WTC11 (cell line): ENCODE measurements around the gene SNX6. TPM values are rescaled to one million over a fixed set of nuclear protein-coding genes. Genes with fewer than 3 reads are reported as not detected.
A peak's percentile ranks its signal among the peaks of the same experiment; 100 is the strongest.

Experiments used
- ATAC-seq: fragments of 200-7000 bp; cut with Tn5 transposase; 2 replicates; pipeline ENCODE4 v1.10.0; 2021; ENCODE audit warnings: mild to moderate bottlenecking, moderate library complexity
- CTCF ChIA-PET: fragments of 300-600 bp; sonication (Branson Sonifier 250); formaldehyde crosslinking; loops from one replicate; lab custom pipeline; 2021; ENCODE audit warnings: antibody characterized with exemption; lab: Charles Lee
- POLR2A ChIA-PET: fragments of 350-600 bp; sonication (Branson Sonifier 250); formaldehyde crosslinking; loops from one replicate; lab custom pipeline; 2021; ENCODE audit warnings: antibody characterized with exemption; lab: Charles Lee
- DNase-seq: peaks from one replicate; pipeline ENCODE4 v3.0.0; 2021; ENCODE audit warnings: low spot score
- H3K27ac Mint-ChIP-seq: 2 replicates; pipeline ENCODE4 v1.8.0; 2021; ENCODE audit warnings: mixed read lengths
- H3K27me3 Mint-ChIP-seq: 2 replicates; pipeline ENCODE4 v1.8.0; 2021; ENCODE audit warnings: low read depth, mild to moderate bottlenecking, moderate library complexity, mixed read lengths
- H3K36me3 Mint-ChIP-seq: 2 replicates; pipeline ENCODE4 v1.8.0; 2021; ENCODE audit warnings: mixed read lengths
- H3K4me1 Mint-ChIP-seq: 2 replicates; pipeline ENCODE4 v1.8.0; 2022; ENCODE audit warnings: mixed read lengths
- H3K4me3 Mint-ChIP-seq: 2 replicates; pipeline ENCODE4 v1.8.0; 2021; ENCODE audit warnings: mild to moderate bottlenecking, moderate library complexity, mixed read lengths
- H3K9me3 Mint-ChIP-seq: 2 replicates; pipeline ENCODE4 v1.8.0; 2021; ENCODE audit warnings: mixed read lengths
- ATF2 ChIP-seq: sonication (generic); formaldehyde crosslinking; IDR thresholded peaks from 2 replicates; pipeline ENCODE4 v1.8.1; 2022; ENCODE audit warnings: low read depth, missing genetic modification reagents, borderline replicate concordance
- CREM ChIP-seq: sonication (generic); formaldehyde crosslinking; IDR thresholded peaks from 2 replicates; pipeline ENCODE4 v1.8.1; 2022; ENCODE audit warnings: mild to moderate bottlenecking, missing genetic modification reagents, moderate library complexity
- E2F1 ChIP-seq: sonication (generic); formaldehyde crosslinking; IDR thresholded peaks from 2 replicates; pipeline ENCODE4 v1.8.0; 2022; ENCODE audit warnings: mild to moderate bottlenecking, missing genetic modification reagents
- FOXJ3 ChIP-seq: sonication (generic); formaldehyde crosslinking; IDR thresholded peaks from 2 replicates; pipeline ENCODE4 v1.9.0; 2021; ENCODE audit warnings: missing genetic modification reagents, mild to moderate bottlenecking, borderline replicate concordance
- FOXK1 ChIP-seq: sonication (generic); formaldehyde crosslinking; IDR thresholded peaks from 2 replicates; pipeline ENCODE4 v1.8.0; 2022; ENCODE audit warnings: mild to moderate bottlenecking, moderate library complexity, missing genetic modification reagents
- GABPB1 ChIP-seq: sonication (generic); formaldehyde crosslinking; IDR thresholded peaks from 2 replicates; pipeline ENCODE4 v1.8.1; 2023; ENCODE audit warnings: mild to moderate bottlenecking, missing genetic modification reagents
- MYBL2 ChIP-seq: sonication (generic); formaldehyde crosslinking; IDR thresholded peaks from 2 replicates; pipeline ENCODE4 v1.8.1; 2023; ENCODE audit warnings: mild to moderate bottlenecking, moderate library complexity, missing genetic modification reagents
- NR2C2 ChIP-seq: sonication (generic); formaldehyde crosslinking; IDR thresholded peaks from 2 replicates; pipeline ENCODE4 v1.8.0; 2022; ENCODE audit warnings: mild to moderate bottlenecking, missing genetic modification reagents
- NR3C1 ChIP-seq: sonication (generic); formaldehyde crosslinking; conservative IDR thresholded peaks from 2 replicates; pipeline ENCODE4 v1.8.1; 2023; ENCODE audit warnings: low read depth, mild to moderate bottlenecking, missing genetic modification reagents
- RELA ChIP-seq: sonication (generic); formaldehyde crosslinking; IDR thresholded peaks from 2 replicates; pipeline ENCODE4 v1.8.1; 2022; ENCODE audit warnings: missing genetic modification reagents, mild to moderate bottlenecking, borderline replicate concordance
- SMAD3 ChIP-seq: sonication (generic); formaldehyde crosslinking; IDR thresholded peaks from 2 replicates; pipeline ENCODE4 v1.8.0; 2022; ENCODE audit warnings: missing genetic modification reagents, mild to moderate bottlenecking, borderline replicate concordance
- SOX15 ChIP-seq: fragments of 250-450 bp; sonication (Bioruptor Pico); IDR thresholded peaks from 2 replicates; pipeline ENCODE4 v1.9.0; 2021; ENCODE audit warnings: mild to moderate bottlenecking
- TCF7 ChIP-seq: sonication (generic); formaldehyde crosslinking; IDR thresholded peaks from 2 replicates; pipeline ENCODE4 v1.8.0; 2022; ENCODE audit warnings: mild to moderate bottlenecking, low read depth, missing genetic modification reagents, moderate library complexity
- ZNF121 ChIP-seq: sonication (generic); formaldehyde crosslinking; IDR thresholded peaks from 2 replicates; pipeline ENCODE4 v1.8.0; 2023; ENCODE audit warnings: missing genetic modification reagents
- ZNF263 ChIP-seq: sonication (generic); formaldehyde crosslinking; IDR thresholded peaks from 2 replicates; pipeline ENCODE4 v1.8.1; 2022; ENCODE audit warnings: low read depth, mild to moderate bottlenecking, moderate library complexity, missing genetic modification reagents
- ZNF281 ChIP-seq: sonication (generic); formaldehyde crosslinking; IDR thresholded peaks from 2 replicates; pipeline ENCODE4 v1.8.0; 2023; ENCODE audit warnings: mild to moderate bottlenecking, missing genetic modification reagents
- total RNA-seq: library from RNA; stranded (reverse); gene quantifications from 3 replicates; pipeline ENCODE4 v1.2.3, GENCODE V29; 2021
- TF ChIP-seq, protein P1 (sequence below): sonication (generic); formaldehyde crosslinking; IDR thresholded peaks from 2 replicates; pipeline ENCODE4 v1.8.0; 2022; ENCODE audit warnings: mild to moderate bottlenecking, missing genetic modification reagents
- TF ChIP-seq, protein P2 (sequence below): fragments of 250-450 bp; sonication (Bioruptor Pico); IDR thresholded peaks from 2 replicates; pipeline ENCODE4 v1.9.0; 2021; ENCODE audit warnings: moderate library complexity, mild to moderate bottlenecking, inconsistent platforms, borderline replicate concordance
- TF ChIP-seq, protein P3 (sequence below): fragments of 250-450 bp; sonication (Bioruptor Pico); conservative IDR thresholded peaks from 2 replicates; pipeline ENCODE4 v1.9.0; 2021; ENCODE audit warnings: mild to moderate bottlenecking
- TF ChIP-seq, protein P4 (sequence below): sonication (generic); formaldehyde crosslinking; IDR thresholded peaks from 2 replicates; pipeline ENCODE4 v1.8.0; 2022; ENCODE audit warnings: mild to moderate bottlenecking, missing genetic modification reagents
- TF ChIP-seq, protein P5 (sequence below): fragments of 250-450 bp; sonication (Bioruptor Pico); IDR thresholded peaks from 2 replicates; pipeline ENCODE4 v2.1.2; 2022; ENCODE audit warnings: mild to moderate bottlenecking, moderate library complexity
- TF ChIP-seq, protein P6 (sequence below): sonication (generic); formaldehyde crosslinking; IDR thresholded peaks from 2 replicates; pipeline ENCODE4 v1.8.1; 2022; ENCODE audit warnings: low read depth, mild to moderate bottlenecking, moderate library complexity, missing genetic modification reagents, borderline replicate concordance

Gene SNX6
- total RNA-seq, 1 experiment from 2014 or later = 51.3 TPM

DNA sequence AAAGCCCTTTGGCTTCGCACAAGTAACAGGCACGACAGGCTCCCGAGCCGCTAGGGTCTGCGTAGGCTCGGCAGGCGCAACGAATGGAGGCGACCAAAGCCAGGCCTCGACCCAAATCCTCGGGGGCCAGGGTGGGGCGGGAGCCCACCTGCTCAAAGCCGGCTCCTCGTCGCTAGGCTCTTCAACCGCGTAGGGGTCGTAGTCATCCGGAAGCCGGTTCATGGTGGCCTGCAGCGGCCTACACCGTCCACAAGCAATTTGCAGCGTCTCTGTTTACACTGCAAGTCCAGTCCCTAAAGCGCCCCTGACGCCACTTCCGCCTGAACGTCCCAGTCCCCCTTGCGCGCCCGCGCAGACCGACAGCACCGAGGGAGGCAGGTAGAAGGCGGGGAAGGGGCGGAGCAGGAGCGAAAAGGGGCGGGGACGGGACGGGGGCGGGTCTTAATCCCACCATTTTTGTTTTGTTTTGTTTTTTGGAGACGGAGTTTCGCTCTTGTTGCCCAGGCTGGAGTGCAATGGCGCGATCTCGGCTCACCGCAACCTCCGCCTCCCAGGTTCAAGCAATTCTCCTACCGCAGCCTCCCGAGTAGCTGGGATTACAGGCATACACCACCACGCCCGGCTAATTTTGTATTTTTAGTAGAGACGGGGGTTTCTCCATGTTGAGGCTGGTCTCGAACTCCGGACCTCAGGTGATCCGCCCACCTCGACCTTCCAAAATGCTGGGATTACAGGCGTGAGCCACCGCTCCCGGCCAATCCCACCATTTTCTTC is 90.4 kb downstream of the SNX6 start, which contains the start of gene EAPP:
EAPP (minus strand) TSS at position 295 of the 774 bp plus-strand sequence; CDS start at position 222, 73 bp downstream.
- Mint-ChIP-seq H3K27me3 (no peaks in the 10 kb centered on the region), H3K36me3 (peaks cover 6% of the 10 kb centered on the region; the same call in 1 of the 2 replicates), H3K9me3 (no peaks in the 10 kb centered on the region), H3K4me3 (peak within 1 kb of the TSS; percentile 100), H3K4me1 (peaks cover 11% of the 10 kb centered on the region), H3K27ac (peak within 1 kb of the TSS; percentile 100)
- ATAC-seq = peak; percentile 98
- ChIA-PET CTCF (no interaction called here), POLR2A (no interaction called here)
- DNase-seq = peak; percentile 96
- TF ChIP-seq SOX15 (CRISPR knock-in tag) = no peak
- TF ChIP-seq, protein P1, sequence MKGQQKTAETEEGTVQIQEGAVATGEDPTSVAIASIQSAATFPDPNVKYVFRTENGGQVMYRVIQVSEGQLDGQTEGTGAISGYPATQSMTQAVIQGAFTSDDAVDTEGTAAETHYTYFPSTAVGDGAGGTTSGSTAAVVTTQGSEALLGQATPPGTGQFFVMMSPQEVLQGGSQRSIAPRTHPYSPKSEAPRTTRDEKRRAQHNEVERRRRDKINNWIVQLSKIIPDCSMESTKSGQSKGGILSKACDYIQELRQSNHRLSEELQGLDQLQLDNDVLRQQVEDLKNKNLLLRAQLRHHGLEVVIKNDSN (CRISPR knock-in tag) = no peak
- TF ChIP-seq FOXJ3 (CRISPR knock-in tag) = no peak
- TF ChIP-seq GABPB1 (CRISPR knock-in tag) = peak; percentile 95
- TF ChIP-seq ZNF263 (CRISPR knock-in tag) = no peak
- no peak for TF ChIP-seq E2F1 (CRISPR knock-in tag)
- no peak for TF ChIP-seq NR3C1 (CRISPR knock-in tag)
- peak; percentile 100 for TF ChIP-seq FOXK1 (CRISPR knock-in tag)
- TF ChIP-seq RELA (CRISPR knock-in tag) = no peak
- TF ChIP-seq, protein P2, sequence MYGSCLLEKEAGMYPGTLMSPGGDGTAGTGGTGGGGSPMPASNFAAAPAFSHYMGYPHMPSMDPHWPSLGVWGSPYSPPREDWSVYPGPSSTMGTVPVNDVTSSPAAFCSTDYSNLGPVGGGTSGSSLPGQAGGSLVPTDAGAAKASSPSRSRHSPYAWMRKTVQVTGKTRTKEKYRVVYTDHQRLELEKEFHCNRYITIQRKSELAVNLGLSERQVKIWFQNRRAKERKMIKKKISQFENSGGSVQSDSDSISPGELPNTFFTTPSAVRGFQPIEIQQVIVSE (CRISPR knock-in tag) = no peak
- TF ChIP-seq, protein P3, sequence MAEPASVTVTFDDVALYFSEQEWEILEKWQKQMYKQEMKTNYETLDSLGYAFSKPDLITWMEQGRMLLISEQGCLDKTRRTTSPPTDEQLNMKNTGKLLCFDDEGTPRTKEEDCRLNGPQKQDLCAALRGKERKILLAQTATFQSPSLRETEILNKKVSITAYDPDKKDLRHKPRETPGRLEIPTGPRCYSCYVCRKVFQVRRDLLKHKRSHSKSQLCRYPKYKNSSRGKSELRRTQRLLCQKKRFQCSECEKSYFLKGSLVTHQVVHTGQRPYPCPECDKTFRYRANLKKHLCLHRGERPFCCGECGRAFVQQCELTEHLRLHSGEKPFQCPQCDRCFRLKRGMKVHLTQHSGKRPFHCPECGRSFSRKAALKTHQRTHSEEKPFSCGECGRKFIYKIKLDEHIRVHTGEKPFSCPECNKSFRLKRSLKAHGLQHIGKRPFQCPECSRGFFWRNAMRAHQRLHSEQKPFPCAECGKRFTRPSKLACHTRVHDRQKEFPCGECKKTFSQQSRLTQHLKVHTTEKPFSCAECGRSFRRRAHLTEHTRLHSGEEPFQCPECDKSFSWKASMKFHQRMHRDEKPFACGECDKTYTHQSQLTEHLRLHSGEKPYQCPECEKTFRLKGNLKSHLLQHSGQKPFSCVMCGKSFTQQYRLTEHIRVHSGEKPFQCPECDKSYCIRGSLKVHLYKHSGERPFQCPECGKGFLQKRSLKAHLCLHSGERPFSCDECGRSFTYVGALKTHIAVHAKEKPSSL (CRISPR knock-in tag) = no peak
- TF ChIP-seq, protein P4, sequence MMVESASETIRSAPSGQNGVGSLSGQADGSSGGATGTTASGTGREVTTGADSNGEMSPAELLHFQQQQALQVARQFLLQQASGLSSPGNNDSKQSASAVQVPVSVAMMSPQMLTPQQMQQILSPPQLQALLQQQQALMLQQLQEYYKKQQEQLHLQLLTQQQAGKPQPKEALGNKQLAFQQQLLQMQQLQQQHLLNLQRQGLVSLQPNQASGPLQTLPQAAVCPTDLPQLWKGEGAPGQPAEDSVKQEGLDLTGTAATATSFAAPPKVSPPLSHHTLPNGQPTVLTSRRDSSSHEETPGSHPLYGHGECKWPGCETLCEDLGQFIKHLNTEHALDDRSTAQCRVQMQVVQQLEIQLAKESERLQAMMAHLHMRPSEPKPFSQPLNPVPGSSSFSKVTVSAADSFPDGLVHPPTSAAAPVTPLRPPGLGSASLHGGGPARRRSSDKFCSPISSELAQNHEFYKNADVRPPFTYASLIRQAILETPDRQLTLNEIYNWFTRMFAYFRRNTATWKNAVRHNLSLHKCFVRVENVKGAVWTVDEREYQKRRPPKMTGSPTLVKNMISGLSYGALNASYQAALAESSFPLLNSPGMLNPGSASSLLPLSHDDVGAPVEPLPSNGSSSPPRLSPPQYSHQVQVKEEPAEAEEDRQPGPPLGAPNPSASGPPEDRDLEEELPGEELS (CRISPR knock-in tag) = no peak
- TF ChIP-seq MYBL2 (CRISPR knock-in tag) = no peak
- TF ChIP-seq TCF7 = no peak
- TF ChIP-seq NR2C2 (CRISPR knock-in tag) = no peak
- TF ChIP-seq CREM (CRISPR knock-in tag) = peak; percentile 90; the same call in 1 of the 2 replicates
- no peak for TF ChIP-seq ZNF281 (CRISPR knock-in tag)
- no peak for TF ChIP-seq SMAD3
- TF ChIP-seq, protein P5, sequence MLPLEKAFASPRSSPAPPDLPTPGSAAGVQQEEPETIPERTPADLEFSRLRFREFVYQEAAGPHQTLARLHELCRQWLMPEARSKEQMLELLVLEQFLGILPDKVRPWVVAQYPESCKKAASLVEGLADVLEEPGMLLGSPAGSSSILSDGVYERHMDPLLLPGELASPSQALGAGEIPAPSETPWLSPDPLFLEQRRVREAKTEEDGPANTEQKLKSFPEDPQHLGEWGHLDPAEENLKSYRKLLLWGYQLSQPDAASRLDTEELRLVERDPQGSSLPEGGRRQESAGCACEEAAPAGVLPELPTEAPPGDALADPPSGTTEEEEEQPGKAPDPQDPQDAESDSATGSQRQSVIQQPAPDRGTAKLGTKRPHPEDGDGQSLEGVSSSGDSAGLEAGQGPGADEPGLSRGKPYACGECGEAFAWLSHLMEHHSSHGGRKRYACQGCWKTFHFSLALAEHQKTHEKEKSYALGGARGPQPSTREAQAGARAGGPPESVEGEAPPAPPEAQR = peak; percentile 70; the same call in 1 of the 2 replicates
- TF ChIP-seq ATF2 (CRISPR knock-in tag) = no peak
- TF ChIP-seq ZNF121 = no peak
- TF ChIP-seq, protein P6, sequence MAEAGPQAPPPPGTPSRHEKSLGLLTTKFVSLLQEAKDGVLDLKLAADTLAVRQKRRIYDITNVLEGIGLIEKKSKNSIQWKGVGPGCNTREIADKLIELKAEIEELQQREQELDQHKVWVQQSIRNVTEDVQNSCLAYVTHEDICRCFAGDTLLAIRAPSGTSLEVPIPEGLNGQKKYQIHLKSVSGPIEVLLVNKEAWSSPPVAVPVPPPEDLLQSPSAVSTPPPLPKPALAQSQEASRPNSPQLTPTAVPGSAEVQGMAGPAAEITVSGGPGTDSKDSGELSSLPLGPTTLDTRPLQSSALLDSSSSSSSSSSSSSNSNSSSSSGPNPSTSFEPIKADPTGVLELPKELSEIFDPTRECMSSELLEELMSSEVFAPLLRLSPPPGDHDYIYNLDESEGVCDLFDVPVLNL = no peak
